ENCODE data around the gene KCNMB2.

- TF ChIP-seq GATA3 (IDR thresholded peaks at IDR 0.05; ENCODE audit: low read depth, low read length) (no peak), GATA2 (IDR thresholded peaks at IDR 0.05; ENCODE audit: low read depth, low read length) (no peak)
Observed at GRCh38 chr3:178671377-178671776, 135.1 kb downstream of the KCNMB2 start.

Measured in SH-SY5Y (cell line).